WTC11 (cell line): ENCODE measurements around the gene PLCE1. TPM values are rescaled to one million over a fixed set of nuclear protein-coding genes. Genes with fewer than 3 reads are reported as not detected.

Experiments used
- ATAC-seq: fragments of 200-7000 bp; cut with Tn5 transposase; 2 replicates; pipeline ENCODE4 v1.10.0; 2021; ENCODE audit warnings: mild to moderate bottlenecking, moderate library complexity
- CTCF ChIA-PET: fragments of 300-600 bp; sonication (Branson Sonifier 250); formaldehyde crosslinking; loops from one replicate; lab custom pipeline; 2021; ENCODE audit warnings: antibody characterized with exemption; lab: Charles Lee
- POLR2A ChIA-PET: fragments of 350-600 bp; sonication (Branson Sonifier 250); formaldehyde crosslinking; loops from one replicate; lab custom pipeline; 2021; ENCODE audit warnings: antibody characterized with exemption; lab: Charles Lee
- DNase-seq: peaks from one replicate; pipeline ENCODE4 v3.0.0; 2021; ENCODE audit warnings: low spot score
- H3K27ac Mint-ChIP-seq: 2 replicates; pipeline ENCODE4 v1.8.0; 2021; ENCODE audit warnings: mixed read lengths
- H3K27me3 Mint-ChIP-seq: 2 replicates; pipeline ENCODE4 v1.8.0; 2021; ENCODE audit warnings: low read depth, mild to moderate bottlenecking, moderate library complexity, mixed read lengths
- H3K36me3 Mint-ChIP-seq: 2 replicates; pipeline ENCODE4 v1.8.0; 2021; ENCODE audit warnings: mixed read lengths
- H3K4me1 Mint-ChIP-seq: 2 replicates; pipeline ENCODE4 v1.8.0; 2022; ENCODE audit warnings: mixed read lengths
- H3K4me3 Mint-ChIP-seq: 2 replicates; pipeline ENCODE4 v1.8.0; 2021; ENCODE audit warnings: mild to moderate bottlenecking, moderate library complexity, mixed read lengths
- H3K9me3 Mint-ChIP-seq: 2 replicates; pipeline ENCODE4 v1.8.0; 2021; ENCODE audit warnings: mixed read lengths
- AR ChIP-seq: fragments of 250-450 bp; sonication (Bioruptor Pico); IDR thresholded peaks from 2 replicates; pipeline ENCODE4 v1.9.0; 2021; ENCODE audit warnings: mild to moderate bottlenecking
- CREM ChIP-seq: sonication (generic); formaldehyde crosslinking; IDR thresholded peaks from 2 replicates; pipeline ENCODE4 v1.8.1; 2022; ENCODE audit warnings: mild to moderate bottlenecking, missing genetic modification reagents, moderate library complexity
- ELF4 ChIP-seq: sonication (generic); formaldehyde crosslinking; IDR thresholded peaks from 2 replicates; pipeline ENCODE4 v1.8.1; 2022; ENCODE audit warnings: low read depth, mild to moderate bottlenecking, moderate library complexity, missing genetic modification reagents
- ESRRA ChIP-seq: sonication (generic); formaldehyde crosslinking; IDR thresholded peaks from 2 replicates; pipeline ENCODE4 v1.8.1; 2022; ENCODE audit warnings: mild to moderate bottlenecking, missing genetic modification reagents, borderline replicate concordance
- FOXJ3 ChIP-seq: sonication (generic); formaldehyde crosslinking; IDR thresholded peaks from 2 replicates; pipeline ENCODE4 v1.9.0; 2021; ENCODE audit warnings: missing genetic modification reagents, mild to moderate bottlenecking, borderline replicate concordance
- NFE2L1 ChIP-seq: sonication (generic); formaldehyde crosslinking; IDR thresholded peaks from 2 replicates; pipeline ENCODE4 v1.8.1; 2023; ENCODE audit warnings: missing genetic modification reagents
- NFYB ChIP-seq: sonication (generic); formaldehyde crosslinking; conservative IDR thresholded peaks from 2 replicates; pipeline ENCODE4 v1.8.0; 2022; ENCODE audit warnings: low read depth, missing genetic modification reagents
- NR1H2 ChIP-seq: sonication (generic); formaldehyde crosslinking; IDR thresholded peaks from 2 replicates; pipeline ENCODE4 v1.9.0; 2021; ENCODE audit warnings: mild to moderate bottlenecking, moderate library complexity, missing genetic modification reagents
- OVOL2 ChIP-seq: fragments of 250-450 bp; sonication (Bioruptor Pico); IDR thresholded peaks from 2 replicates; pipeline ENCODE4 v1.9.0; 2021; ENCODE audit warnings: mild to moderate bottlenecking, borderline replicate concordance
- RORB ChIP-seq: fragments of 250-450 bp; sonication (Bioruptor Pico); IDR thresholded peaks from 2 replicates; pipeline ENCODE4 v1.9.0; 2021; ENCODE audit warnings: mild to moderate bottlenecking
- ZNF532 ChIP-seq: fragments of 250-450 bp; sonication (Bioruptor Pico); IDR thresholded peaks from 2 replicates; pipeline ENCODE4 v1.9.0; 2021; ENCODE audit warnings: mild to moderate bottlenecking, borderline replicate concordance
- total RNA-seq: library from RNA; stranded (reverse); gene quantifications from 3 replicates; pipeline ENCODE4 v1.2.3, GENCODE V29; 2021
- TF ChIP-seq, protein P1 (sequence below): sonication (generic); formaldehyde crosslinking; IDR thresholded peaks from 2 replicates; pipeline ENCODE4 v1.8.0; 2023; ENCODE audit warnings: mild to moderate bottlenecking, missing genetic modification reagents
- TF ChIP-seq, protein P2 (sequence below): sonication (generic); formaldehyde crosslinking; IDR thresholded peaks from 2 replicates; pipeline ENCODE4 v1.8.1; 2023; ENCODE audit warnings: mild to moderate bottlenecking, missing genetic modification reagents, moderate library complexity
- TF ChIP-seq, protein P3 (sequence below): sonication (generic); formaldehyde crosslinking; conservative IDR thresholded peaks from 2 replicates; pipeline ENCODE4 v1.8.1; 2023; ENCODE audit warnings: mild to moderate bottlenecking, low read depth, missing genetic modification reagents, moderate library complexity
- TF ChIP-seq, protein P4 (sequence below): sonication (generic); formaldehyde crosslinking; IDR thresholded peaks from 2 replicates; pipeline ENCODE4 v1.8.1; 2022; ENCODE audit warnings: low read depth, mild to moderate bottlenecking, moderate library complexity, missing genetic modification reagents, borderline replicate concordance
- TF ChIP-seq, protein P5 (sequence below): sonication (generic); formaldehyde crosslinking; IDR thresholded peaks from 2 replicates; pipeline ENCODE4 v1.8.0; 2023; ENCODE audit warnings: missing genetic modification reagents, mild to moderate bottlenecking, borderline replicate concordance

Gene PLCE1
- total RNA-seq, 1 experiment from 2014 or later, result 0.11 TPM

DNA sequence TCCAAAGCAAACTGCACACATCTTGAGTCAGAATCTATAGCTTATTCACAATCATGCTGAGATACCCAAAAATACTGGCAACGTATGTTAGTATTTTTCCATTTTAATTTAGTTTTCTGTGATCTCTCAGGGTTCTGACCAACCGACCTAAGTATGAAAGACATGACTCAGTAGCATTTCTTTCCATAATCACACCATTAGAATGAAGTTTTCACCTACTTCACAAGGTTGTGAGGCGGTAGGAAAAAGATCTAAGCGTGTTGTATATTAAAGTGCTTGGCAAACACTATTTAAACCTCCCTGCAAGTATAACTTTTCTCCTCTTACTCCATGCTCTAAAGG lies 49.1 kb downstream of the PLCE1 start:
- no peaks in the 10 kb centered on the region for H3K27me3 Mint-ChIP-seq

More for the DNA sequence above, 49.1 kb downstream of the PLCE1 start:
- ChIA-PET POLR2A (no interaction called here), CTCF (no interaction called here)
- Mint-ChIP-seq H3K4me1 (peaks cover 6% of the 10 kb centered on the region), H3K27ac (no peak overlapping the region), H3K4me3 (no peak overlapping the region), H3K36me3 (no peaks in the 10 kb centered on the region), H3K9me3 (no peaks in the 10 kb centered on the region)
- ATAC-seq (no peak), DNase-seq (no peak)
- TF ChIP-seq ZNF532 (CRISPR knock-in tag) (no peak), RORB (CRISPR knock-in tag) (no peak), NFE2L1 (no peak), CREM (CRISPR knock-in tag) (no peak), NR1H2 (CRISPR knock-in tag) (no peak), ESRRA (CRISPR knock-in tag) (no peak), OVOL2 (no peak), AR (CRISPR knock-in tag) (no peak), FOXJ3 (CRISPR knock-in tag) (no peak), ELF4 (CRISPR knock-in tag) (no peak), NFYB (CRISPR knock-in tag) (no peak)
- TF ChIP-seq, protein P1, sequence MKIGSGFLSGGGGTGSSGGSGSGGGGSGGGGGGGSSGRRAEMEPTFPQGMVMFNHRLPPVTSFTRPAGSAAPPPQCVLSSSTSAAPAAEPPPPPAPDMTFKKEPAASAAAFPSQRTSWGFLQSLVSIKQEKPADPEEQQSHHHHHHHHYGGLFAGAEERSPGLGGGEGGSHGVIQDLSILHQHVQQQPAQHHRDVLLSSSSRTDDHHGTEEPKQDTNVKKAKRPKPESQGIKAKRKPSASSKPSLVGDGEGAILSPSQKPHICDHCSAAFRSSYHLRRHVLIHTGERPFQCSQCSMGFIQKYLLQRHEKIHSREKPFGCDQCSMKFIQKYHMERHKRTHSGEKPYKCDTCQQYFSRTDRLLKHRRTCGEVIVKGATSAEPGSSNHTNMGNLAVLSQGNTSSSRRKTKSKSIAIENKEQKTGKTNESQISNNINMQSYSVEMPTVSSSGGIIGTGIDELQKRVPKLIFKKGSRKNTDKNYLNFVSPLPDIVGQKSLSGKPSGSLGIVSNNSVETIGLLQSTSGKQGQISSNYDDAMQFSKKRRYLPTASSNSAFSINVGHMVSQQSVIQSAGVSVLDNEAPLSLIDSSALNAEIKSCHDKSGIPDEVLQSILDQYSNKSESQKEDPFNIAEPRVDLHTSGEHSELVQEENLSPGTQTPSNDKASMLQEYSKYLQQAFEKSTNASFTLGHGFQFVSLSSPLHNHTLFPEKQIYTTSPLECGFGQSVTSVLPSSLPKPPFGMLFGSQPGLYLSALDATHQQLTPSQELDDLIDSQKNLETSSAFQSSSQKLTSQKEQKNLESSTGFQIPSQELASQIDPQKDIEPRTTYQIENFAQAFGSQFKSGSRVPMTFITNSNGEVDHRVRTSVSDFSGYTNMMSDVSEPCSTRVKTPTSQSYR (CRISPR knock-in tag), result no peak
- TF ChIP-seq, protein P2, sequence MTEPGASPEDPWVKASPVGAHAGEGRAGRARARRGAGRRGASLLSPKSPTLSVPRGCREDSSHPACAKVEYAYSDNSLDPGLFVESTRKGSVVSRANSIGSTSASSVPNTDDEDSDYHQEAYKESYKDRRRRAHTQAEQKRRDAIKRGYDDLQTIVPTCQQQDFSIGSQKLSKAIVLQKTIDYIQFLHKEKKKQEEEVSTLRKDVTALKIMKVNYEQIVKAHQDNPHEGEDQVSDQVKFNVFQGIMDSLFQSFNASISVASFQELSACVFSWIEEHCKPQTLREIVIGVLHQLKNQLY (CRISPR knock-in tag), result no peak
- TF ChIP-seq, protein P3, sequence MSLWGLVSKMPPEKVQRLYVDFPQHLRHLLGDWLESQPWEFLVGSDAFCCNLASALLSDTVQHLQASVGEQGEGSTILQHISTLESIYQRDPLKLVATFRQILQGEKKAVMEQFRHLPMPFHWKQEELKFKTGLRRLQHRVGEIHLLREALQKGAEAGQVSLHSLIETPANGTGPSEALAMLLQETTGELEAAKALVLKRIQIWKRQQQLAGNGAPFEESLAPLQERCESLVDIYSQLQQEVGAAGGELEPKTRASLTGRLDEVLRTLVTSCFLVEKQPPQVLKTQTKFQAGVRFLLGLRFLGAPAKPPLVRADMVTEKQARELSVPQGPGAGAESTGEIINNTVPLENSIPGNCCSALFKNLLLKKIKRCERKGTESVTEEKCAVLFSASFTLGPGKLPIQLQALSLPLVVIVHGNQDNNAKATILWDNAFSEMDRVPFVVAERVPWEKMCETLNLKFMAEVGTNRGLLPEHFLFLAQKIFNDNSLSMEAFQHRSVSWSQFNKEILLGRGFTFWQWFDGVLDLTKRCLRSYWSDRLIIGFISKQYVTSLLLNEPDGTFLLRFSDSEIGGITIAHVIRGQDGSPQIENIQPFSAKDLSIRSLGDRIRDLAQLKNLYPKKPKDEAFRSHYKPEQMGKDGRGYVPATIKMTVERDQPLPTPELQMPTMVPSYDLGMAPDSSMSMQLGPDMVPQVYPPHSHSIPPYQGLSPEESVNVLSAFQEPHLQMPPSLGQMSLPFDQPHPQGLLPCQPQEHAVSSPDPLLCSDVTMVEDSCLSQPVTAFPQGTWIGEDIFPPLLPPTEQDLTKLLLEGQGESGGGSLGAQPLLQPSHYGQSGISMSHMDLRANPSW, result no peak
- TF ChIP-seq, protein P4, sequence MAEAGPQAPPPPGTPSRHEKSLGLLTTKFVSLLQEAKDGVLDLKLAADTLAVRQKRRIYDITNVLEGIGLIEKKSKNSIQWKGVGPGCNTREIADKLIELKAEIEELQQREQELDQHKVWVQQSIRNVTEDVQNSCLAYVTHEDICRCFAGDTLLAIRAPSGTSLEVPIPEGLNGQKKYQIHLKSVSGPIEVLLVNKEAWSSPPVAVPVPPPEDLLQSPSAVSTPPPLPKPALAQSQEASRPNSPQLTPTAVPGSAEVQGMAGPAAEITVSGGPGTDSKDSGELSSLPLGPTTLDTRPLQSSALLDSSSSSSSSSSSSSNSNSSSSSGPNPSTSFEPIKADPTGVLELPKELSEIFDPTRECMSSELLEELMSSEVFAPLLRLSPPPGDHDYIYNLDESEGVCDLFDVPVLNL (CRISPR knock-in tag), result no peak
- TF ChIP-seq, protein P5, sequence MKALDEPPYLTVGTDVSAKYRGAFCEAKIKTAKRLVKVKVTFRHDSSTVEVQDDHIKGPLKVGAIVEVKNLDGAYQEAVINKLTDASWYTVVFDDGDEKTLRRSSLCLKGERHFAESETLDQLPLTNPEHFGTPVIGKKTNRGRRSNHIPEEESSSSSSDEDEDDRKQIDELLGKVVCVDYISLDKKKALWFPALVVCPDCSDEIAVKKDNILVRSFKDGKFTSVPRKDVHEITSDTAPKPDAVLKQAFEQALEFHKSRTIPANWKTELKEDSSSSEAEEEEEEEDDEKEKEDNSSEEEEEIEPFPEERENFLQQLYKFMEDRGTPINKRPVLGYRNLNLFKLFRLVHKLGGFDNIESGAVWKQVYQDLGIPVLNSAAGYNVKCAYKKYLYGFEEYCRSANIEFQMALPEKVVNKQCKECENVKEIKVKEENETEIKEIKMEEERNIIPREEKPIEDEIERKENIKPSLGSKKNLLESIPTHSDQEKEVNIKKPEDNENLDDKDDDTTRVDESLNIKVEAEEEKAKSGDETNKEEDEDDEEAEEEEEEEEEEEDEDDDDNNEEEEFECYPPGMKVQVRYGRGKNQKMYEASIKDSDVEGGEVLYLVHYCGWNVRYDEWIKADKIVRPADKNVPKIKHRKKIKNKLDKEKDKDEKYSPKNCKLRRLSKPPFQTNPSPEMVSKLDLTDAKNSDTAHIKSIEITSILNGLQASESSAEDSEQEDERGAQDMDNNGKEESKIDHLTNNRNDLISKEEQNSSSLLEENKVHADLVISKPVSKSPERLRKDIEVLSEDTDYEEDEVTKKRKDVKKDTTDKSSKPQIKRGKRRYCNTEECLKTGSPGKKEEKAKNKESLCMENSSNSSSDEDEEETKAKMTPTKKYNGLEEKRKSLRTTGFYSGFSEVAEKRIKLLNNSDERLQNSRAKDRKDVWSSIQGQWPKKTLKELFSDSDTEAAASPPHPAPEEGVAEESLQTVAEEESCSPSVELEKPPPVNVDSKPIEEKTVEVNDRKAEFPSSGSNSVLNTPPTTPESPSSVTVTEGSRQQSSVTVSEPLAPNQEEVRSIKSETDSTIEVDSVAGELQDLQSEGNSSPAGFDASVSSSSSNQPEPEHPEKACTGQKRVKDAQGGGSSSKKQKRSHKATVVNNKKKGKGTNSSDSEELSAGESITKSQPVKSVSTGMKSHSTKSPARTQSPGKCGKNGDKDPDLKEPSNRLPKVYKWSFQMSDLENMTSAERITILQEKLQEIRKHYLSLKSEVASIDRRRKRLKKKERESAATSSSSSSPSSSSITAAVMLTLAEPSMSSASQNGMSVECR (CRISPR knock-in tag), result no peak
